ENCODE measurements around the gene NOD1. TPM values are rescaled to one million over a fixed set of nuclear protein-coding genes. Genes with fewer than 3 reads are reported as not detected.

Gene NOD1
- total RNA-seq, 3 donors from 2014 or later = 13.2 to 14.4 (median 13.2) TPM

DNA sequence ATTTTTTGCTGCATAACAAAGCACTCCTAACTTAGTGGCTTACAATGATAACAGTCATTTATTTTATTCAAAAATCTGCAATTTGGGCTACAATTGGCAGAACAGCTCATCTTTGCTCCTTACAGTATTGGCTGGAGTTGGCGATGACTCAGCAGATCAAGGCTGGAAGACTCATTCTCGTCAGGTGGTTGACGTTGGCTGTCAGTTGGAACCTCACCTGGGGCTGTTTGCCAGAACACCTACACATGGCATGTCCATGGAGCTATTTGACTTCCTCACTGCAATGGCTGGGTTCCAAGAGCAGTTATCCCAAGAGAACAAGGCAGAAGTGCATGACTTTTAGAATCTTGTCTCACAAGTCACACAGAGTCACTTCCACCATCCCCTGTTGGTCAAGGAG is 75.1 kb downstream of the NOD1 start:
- H3K4me1 ChIP-seq (ENCODE audit: low read depth) = no peaks in the 10 kb centered on the region
- intact Hi-C loops (cut with DNase I, micrococcal nuclease) = loop anchor here in 1 of 2 donors (10.0 kb wide), 1 partner anchor 239 kb away; no protein-coding TSS in a partner anchor
- ATAC-seq (peak; percentile 85), DNase-seq (peak in 2 of 3 donors; percentile 41 to 69)
- TF ChIP-seq, protein P1, sequence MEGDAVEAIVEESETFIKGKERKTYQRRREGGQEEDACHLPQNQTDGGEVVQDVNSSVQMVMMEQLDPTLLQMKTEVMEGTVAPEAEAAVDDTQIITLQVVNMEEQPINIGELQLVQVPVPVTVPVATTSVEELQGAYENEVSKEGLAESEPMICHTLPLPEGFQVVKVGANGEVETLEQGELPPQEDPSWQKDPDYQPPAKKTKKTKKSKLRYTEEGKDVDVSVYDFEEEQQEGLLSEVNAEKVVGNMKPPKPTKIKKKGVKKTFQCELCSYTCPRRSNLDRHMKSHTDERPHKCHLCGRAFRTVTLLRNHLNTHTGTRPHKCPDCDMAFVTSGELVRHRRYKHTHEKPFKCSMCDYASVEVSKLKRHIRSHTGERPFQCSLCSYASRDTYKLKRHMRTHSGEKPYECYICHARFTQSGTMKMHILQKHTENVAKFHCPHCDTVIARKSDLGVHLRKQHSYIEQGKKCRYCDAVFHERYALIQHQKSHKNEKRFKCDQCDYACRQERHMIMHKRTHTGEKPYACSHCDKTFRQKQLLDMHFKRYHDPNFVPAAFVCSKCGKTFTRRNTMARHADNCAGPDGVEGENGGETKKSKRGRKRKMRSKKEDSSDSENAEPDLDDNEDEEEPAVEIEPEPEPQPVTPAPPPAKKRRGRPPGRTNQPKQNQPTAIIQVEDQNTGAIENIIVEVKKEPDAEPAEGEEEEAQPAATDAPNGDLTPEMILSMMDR (IDR thresholded peaks at IDR 0.05) = no peak
- no peaks in the 10 kb centered on the region for H3K36me3 ChIP-seq (ENCODE audit: low read depth)
- H3K4me3 ChIP-seq = no peak overlapping the region
- H3K9me3 ChIP-seq = no peaks in the 10 kb centered on the region

GRCh38 chr7:30396389-30396788 is 82.2 kb downstream of the NOD1 start:
- H3K36me3 ChIP-seq (ENCODE audit: low read depth) = no peaks in the 10 kb centered on the region
- TF ChIP-seq, protein P1 (IDR thresholded peaks at IDR 0.05) = no peak
- H3K9me3 ChIP-seq = no peaks in the 10 kb centered on the region
- intact Hi-C loops (cut with DNase I, micrococcal nuclease) = no loop called here
- DNase-seq = no peak
- no peaks in the 10 kb centered on the region for H3K4me1 ChIP-seq (ENCODE audit: low read depth)
- no peak for ATAC-seq
- no peak overlapping the region for H3K4me3 ChIP-seq

- DNase-seq (no peak), ATAC-seq (no peak)
- intact Hi-C loops (cut with DNase I, micrococcal nuclease) = no loop called here
- no peaks in the 10 kb centered on the region for H3K9me3 ChIP-seq
- H3K4me3 ChIP-seq = no peak overlapping the region
- H3K4me1 ChIP-seq (ENCODE audit: low read depth) = no peaks in the 10 kb centered on the region
- no peaks in the 10 kb centered on the region for H3K36me3 ChIP-seq (ENCODE audit: low read depth)
- TF ChIP-seq, protein P1 (IDR thresholded peaks at IDR 0.05) = no peak
Measured at GRCh38 chr7:30395676-30396075, 82.9 kb downstream of the NOD1 start.

GRCh38 chr7:30391806-30392205 is 86.8 kb downstream of the NOD1 start:
- no peak for DNase-seq
- intact Hi-C loops (cut with DNase I, micrococcal nuclease) = no loop called here
- TF ChIP-seq, protein P1 (IDR thresholded peaks at IDR 0.05) = no peak
- no peak for ATAC-seq
- no peak overlapping the region for H3K4me3 ChIP-seq
- H3K9me3 ChIP-seq = no peaks in the 10 kb centered on the region
- no peaks in the 10 kb centered on the region for H3K4me1 ChIP-seq (ENCODE audit: low read depth)
- no peaks in the 10 kb centered on the region for H3K36me3 ChIP-seq (ENCODE audit: low read depth)

DNA sequence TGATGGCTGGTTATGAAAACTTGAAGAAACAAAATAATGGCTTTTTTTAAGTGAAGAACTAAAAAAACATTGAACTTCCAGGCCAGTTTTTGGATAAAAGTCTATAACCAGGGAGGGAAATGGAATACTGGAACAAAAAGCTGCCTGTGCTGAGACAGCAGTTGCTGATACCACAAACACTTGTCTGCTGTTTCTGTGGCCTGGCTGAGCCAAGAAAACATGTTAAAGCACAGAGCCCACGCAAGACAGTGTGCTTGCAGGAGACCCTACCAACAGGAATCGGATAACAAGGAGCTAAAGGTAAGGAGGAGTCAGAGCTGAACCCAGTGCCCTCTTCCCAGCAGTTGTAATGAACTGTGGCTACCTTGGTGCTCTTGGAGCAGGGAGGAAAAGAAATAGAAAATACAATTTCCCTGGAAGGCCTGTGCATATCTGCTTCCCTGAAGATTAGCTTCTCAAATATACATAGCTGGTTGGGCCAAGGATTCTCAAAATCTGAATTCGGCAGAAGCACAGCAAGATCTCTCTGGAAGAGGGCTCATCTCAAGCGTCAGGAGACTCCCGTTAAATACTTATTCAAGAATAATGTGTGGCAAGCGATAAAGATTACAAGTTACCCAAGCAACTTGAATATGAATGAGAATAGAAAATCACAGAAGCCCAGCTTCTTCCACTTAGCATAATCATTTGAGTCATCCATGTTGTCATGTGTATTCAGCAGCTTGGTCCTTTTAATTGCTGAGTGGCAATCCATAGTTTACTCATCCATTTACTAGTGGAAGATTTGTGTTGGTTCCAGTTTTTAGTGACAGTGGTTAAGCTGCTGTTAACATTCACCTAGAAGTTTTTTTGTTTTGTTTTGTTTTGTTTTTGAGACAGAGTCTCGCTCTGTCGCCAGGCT is 87.6 kb downstream of the NOD1 start:
- no peak overlapping the region for H3K4me3 ChIP-seq
- no peak for ATAC-seq
- no peaks in the 10 kb centered on the region for H3K36me3 ChIP-seq (ENCODE audit: low read depth)
- H3K9me3 ChIP-seq = no peaks in the 10 kb centered on the region
- DNase-seq = no peak
- H3K4me1 ChIP-seq (ENCODE audit: low read depth) = no peaks in the 10 kb centered on the region
- TF ChIP-seq, protein P1 (IDR thresholded peaks at IDR 0.05) = no peak
- intact Hi-C loops (cut with DNase I, micrococcal nuclease) = no loop called here
